ENCODE data around the gene CLPTM1L.
"Not testable (repeated sequence)": the region's sequence is repeated elsewhere in the genome, so short reads cannot be mapped to it uniquely, and the experiment has no call there.

Gene CLPTM1L

DNA sequence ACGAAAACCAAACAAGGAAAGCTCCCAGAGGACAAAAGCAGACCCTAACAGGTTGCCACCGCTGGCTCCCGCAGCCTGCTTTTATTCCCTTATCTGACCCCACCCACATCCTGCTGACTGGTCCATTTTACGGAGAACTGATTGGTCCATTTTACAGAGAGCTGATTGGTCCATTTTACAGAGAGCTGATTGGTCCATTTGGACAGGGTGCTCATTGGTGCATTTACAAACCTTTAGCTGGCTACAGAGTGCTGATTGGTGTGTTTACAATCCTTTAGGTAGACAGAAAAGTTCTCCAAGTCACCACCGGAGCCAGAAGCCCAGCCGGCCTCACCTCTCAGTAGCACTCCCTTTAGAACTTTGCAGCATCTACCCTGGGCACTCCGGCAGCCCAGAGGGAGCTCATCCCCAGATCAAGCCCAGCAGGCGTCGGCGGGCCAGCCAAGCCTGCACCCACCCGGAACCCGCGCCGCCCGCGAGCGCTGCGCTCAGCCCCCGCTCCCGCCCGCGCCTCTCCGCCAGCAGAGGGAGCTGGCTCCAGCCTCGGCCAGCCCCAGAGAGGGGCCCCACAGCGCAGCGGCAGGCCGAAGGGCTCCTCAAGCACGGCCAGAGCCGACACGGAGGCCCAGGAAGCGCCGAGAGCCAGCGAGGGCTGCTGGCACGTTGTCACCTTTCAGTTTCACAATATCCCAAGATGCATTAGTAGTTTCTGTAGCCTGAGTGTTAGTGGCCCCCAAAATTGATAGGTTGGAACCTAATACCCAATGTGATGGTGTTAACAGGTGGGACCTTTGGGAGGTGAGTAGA is 35.3 kb upstream of the CLPTM1L start:
- DNase-seq = no peak

DNA sequence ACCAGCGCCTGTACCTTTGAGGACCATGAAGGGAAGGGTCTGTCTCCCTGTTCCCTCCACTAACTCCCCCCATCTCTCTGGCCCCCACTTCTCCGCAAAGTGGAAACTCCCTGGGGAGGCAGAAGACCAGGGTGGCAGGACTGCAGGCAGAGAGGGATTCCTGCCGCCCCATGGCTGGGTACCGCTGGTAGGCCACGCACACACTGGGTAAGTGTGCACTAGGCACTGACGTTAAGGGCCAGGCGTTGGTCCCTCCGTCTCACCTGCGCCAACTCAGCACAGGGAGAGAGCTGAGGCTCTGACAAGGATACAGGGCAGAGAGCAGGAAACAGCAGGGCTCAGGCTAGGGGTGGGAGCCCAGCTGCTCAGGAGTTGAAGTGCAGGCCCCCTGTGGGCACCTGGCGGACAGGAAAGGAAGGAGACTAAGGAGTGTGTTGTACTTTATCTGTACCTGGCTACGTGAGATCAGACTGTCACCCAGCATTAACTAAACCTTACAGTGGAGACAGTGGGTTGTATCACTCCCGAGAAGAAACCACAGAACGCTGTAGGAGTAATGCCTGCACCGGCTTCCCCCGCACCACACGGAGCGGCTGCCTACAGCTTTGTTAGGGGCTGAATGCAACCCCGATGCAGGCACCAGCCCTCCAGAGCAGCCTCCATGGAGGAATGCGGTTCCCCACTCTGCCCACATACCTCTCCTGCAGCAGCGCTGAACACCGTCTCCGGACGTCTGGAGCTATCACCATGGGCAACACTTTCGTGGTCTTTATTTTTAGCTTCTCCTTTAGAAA is 34.2 kb upstream of the CLPTM1L start:
- no peak for DNase-seq

DNA sequence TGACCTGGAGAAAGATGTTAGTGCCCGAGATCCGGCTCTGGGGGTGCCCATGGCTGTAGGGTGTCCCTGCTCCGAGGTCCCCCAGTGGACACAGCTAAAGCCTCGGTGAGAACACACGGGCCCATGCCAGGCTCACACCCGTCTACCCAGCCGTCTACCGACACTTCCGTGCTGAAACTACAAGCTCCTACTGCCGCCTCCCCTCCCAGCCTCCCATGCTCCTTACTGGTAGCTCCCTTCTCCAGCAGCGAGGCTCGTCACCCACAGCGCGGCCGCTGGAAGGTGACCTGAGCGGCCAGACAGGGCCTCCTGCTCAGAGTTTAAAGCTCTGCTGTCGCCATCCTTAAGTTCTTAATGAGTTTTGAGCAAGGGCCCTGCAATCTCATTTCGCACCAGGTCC is 33.2 kb upstream of the CLPTM1L start:
- no peak for DNase-seq

DNA sequence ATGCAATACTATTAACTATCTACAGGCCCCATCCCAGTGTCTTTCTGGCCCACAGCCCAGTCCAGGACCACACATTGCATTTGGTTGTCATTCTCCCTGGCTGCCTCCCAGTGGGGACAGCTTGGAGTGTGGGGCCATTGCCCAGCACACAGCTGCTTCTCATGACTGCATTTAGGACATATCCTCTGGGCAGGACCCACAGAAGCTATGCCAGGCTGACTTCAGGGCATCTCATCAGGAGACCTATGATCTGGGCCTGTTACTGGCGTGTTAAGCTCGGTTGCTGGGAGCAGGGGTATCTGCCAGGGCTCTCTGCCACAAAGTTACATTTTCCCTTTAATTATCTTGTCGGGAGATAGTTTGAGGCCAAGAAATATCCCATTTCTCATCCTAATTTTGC is 32.1 kb upstream of the CLPTM1L start:
- DNase-seq = no peak

DNA sequence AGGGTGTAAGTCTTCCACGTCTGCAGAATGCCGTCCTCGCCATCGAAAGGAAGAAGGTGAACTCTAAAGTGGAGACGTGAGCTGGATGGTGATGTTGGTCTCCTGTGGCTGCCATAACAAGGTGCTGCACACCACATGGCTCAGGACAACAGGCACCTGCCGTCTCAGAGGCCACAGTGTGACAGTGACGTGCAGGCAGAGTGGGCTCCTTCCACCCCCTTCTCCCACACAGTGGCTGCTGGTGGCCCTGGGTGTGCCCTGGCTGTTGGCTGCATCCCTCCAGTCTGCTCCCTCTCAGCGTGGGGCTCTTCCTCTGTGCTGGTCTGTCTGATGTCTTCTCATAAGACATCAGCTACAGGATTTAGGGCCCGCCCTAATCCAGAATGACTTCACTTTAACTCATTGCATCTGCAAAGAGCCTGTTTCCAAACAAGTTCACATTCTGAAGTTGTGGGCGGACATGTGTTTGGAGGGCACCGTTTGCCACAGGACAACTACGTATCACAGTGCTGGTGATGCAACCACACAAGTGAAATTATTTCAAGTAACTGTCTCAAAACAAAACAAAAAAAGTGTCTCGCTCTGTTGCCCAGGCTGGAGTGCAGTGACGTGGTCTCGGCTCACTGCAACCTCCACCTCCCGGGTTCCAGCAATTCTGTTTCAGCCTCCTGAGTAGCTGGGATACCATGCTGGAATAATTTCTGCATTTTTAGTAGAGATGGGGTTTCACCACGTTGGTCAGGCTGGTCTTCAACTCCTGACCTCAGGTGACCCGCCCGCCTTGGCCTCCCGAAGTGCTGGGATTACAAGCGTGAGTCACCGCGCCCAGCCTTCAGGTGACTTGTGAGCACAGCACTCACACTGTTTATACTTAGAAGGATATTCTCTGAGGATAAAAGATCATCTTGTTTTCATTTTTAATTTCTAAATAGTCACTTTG is 31.2 kb upstream of the CLPTM1L start:
- no peak for DNase-seq

DNA sequence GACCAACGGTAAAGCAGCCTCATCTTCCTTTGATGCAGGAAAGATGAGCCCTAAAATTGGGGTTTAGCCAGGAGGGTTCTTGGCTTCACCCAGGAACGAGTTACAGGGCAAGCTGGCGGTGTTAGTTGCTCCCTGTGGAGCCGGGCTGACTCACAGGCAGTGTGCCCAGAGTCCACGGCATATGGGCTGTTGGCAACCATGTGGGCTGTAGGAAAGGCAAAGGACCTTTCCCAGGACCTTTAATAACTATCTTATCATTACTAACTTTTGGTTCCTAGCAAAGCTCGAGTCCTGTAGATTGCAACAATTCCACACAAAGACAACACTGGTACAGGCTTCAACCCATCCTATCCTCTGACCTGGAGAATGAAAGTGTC is 29.8 kb upstream of the CLPTM1L start:
- no peak for DNase-seq

DNA sequence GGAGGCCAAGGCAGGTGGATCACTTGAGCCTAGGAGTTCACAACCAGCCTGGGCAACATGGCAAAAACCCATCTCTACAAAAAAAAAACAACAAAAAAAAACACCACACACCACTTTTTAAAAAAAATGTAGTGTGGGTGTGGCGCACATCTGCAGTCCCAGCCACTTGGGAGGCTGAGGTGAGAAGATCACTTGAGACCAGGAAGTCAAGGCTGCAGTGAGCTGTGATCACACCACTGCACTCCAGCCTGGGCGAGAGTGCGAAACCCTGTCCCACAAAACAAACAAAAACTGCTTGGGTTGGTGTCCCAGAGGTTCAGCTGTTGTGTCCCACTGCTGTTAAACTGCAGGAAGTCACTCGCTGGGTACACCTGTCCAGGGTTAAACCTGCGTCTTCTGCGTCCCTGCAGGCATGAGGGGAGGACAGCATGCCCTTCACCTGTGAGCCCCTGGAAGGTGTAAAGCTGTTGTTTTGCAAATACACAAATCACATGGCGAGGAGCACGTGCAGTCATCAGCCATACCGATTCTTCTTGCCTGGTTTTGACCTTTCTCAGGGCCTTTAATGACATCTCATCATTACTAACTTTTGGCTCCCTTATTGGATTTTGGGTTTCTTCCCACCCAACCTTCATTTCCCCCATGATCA is 29.3 kb upstream of the CLPTM1L start:
- no peak for DNase-seq

DNA sequence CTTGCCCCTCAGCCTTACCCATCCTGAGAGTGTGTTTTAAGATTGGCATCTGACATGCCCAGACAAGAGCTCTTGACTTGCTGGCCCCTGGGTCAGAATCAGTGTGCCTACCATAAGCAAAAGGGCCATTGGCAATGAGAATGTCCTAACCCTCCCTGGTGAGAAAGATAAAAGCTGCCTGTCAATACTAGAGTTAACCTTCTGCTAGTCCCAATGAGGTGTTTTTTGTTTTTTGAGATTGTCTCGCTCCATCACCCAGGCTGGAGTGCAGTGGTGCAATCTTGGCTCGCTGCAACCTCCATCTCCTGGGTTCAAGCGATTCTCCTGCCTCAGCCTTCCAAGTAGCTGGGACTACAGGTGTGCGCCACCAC is 27.1 kb upstream of the CLPTM1L start:
- DNase-seq = not testable (repeated sequence)

DNA sequence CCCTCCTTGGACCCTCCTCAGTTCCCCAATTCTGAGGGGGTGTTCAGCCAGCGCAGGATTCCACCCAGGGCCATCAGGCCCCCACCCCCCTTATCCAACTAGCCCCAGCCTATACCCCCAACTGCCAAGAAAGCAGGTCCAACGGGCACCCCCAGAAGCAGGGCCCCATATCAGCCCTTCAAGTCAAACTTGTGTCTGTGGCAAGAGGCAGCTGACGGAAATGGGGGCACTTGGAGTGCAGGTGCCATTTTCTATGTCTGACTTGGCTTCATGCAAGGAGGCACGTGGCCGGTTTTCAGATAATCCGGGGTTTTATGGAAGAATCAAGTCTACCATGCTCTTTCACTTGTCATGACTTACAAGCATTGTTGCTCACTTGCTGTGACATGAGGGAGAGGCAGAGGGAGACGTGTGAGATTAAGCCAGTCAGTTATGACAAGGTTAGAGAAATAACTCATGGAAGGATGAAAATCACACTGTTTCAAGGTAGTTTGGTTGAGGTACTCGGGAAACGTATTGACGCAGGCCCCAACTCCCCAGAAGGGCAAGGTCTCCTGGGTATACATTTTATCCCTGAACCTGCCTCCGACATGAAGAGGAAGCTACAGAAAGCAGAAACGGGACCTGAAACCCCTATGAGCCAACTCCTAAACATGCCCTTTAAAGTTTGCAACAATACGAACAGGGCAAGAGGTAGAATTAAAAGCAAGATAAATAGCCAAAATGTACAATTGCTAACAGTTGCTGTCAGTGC is 26.5 kb upstream of the CLPTM1L start:
- DNase-seq = no peak

DNA sequence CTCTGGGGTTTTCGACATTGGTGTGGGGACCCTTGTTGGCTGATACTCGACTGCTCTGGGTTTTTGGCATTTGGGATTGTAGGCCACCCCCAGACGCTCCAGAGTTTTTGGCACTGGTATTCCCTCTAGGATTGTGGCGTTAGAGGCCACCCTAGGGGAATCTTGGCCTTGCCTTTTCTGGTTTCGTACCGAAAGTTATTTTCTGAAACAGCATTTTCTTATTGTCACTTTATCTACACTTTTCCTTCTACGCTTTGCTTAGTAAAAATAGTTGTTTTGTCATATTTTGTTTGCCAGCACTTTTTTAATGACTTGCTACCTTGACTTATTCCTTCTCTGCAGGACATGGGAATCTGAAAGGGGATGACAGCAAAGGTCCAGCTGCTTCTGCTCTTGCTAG is 25.1 kb upstream of the CLPTM1L start:
- DNase-seq = no peak

DNA sequence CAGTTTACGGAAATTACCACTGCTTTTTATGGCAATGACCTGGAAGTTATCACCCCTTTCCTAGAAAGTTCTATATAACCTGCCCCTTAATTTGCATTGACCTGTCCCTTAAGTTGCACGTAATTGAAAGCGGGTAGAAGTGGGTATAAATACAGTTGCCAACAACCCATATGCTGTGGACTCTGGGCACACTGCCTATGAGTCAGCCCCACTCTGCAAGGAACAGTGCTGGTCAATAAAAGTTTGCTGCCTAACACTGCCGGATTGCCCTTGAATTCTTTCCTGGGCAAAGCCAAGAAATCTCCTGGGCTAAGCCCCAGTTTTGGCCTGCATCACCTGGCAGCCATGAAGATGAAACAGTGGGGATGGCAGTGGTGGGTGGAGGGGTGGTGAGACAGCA is 23.9 kb upstream of the CLPTM1L start:
- DNase-seq = no peak

DNA sequence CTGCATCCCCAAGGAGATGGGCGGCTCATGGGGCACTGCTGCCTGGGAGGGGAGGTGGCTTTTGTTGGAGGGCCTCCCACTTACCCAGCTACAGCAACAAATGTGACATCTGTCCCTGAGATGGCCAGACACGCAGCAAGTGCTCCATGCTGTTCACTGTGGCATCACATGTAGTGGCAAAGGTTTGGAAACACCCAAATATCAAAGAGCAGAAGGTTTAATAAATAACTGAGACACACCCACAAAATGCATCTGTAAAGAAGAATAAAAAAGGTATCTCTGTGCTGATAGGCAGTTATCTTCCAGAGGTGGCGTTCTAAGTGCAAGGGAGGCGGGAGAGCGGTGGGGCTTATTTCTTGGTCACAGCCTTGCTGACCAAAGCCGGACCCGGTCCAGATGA is 23.3 kb upstream of the CLPTM1L start:
- no peak for DNase-seq

DNA sequence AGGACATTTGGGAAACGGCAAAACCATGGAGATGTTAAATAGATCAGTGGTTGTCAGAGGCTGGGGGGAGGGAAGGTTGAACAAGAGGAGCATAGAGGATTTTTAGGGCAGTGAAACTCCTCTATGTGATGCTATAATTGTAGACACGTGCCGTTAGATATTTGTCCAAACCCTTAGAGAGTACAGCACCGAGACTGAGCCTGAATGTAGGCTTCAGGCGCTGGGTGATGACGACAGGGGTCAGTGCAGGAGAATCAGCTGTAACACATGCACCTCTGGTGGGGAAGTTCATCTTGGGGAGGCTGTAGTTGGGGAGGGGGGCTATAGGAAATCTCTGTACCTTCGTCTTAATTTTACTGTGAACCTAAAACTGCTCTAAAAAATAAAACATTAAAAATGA is 22.2 kb upstream of the CLPTM1L start:
- no peak for DNase-seq

DNA sequence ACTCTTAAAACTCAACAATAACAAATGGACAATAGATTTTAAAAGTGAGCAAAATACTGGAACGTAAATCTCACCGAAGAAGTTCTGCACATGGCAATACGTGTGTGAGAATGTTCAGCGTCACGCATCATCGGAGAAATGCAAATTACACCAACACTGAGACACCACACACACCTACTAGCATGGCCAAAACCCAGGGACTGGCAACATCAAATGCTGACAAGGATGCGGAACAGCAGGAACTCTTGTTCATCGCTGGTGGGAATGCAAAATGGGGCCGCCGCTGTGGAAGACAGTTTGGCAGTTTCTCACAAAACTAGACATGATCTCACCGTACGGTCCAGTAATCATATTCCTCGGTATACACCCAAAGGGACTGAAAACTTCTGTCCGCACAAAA is 21.6 kb upstream of the CLPTM1L start:
- no peak for DNase-seq

DNA sequence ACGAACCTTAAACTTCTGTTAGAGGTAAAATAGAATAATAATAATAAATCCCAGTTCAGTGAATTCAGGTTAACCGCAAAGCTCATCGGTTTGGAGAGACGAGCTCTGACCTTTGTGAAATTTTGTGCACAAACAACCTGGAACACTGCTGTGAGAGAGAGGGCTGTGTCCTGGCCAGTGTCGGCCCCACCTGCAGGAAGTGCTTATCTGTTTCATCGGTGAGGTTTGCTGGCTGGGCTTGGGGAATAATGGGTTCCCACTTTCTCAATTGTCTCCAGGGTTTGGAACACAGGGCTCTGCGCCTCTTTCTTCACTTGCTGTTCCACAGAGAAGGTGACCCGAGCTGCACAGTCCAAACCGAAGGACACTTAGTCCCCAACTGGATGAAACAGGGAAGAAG is 19.3 kb upstream of the CLPTM1L start:
- DNase-seq = no peak

DNA sequence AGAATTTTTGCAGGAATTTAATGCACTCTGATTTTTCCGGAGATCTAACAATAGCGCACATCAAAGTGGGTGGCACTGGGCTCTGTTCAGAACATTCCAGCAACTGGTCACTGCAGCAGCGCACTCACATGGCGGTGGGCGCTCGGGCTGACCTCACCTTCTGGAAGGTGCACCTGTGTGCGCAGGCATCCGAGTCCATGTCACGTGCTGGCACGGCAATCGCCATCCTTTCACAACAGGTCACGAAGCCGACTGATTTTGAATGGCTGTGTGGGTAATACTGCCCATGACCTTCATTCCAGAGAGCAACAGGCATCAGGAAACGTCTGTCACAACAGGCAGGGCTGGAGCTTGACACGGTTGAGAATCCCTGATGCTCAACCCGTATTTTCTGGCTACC is 18.7 kb upstream of the CLPTM1L start:
- no peak for DNase-seq

DNA sequence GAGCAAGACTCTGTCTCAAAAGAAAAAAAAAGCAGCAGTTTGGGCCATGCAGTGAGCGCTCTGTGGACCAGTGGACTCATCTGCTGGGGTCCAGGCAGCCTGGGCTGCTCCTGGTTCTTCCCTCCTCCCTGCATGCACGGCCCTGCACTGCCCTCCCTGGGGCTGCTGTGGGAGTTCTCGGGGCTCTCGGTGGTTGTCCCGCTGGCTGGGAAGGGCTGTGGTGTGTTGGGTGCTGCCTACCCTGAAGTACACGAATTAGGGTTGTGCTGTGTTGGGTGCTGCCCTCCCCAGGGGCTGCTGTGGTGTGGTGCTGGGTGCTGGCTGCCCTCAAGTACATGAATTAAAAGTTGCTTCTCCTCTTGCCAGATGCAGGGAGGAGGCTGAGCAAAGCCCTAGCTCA is 18.3 kb upstream of the CLPTM1L start:
- DNase-seq = no peak

DNA sequence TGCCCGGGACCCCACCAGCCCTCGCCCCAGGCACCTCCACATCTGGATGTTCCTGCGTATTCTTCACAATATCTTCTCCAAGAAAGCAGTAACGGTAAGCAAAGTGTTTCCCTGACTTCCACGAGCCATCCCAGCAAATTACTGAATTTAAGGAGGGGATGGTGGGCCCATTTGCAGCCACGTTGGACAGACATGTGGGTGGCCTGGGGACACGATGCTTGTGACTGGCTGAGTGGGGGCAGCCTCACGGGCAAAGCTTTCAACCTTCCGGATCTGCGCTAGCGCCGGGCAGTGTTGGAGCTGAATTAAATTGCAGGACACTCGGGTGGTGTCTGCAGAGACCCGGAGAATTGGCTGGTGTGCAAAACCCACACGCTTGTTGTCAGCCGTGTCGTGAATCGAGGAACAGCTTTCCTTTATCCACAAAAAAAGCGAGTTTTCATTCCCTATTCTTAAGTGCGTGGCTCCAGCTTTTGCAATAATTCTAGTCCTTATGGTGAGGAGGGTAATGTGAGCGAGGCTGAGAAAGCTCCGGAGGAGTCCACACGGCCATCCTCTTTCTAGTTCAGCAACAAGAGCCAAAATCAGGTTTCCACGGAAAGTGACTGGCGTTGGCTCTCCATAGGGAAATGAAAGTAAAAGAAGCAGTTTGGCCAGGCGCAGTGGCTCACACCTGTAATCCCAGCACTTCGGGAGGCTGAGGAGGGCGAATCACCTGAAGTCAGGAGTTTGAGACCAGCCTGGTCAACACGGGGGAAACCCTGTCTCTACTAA is 17.5 kb upstream of the CLPTM1L start:
- DNase-seq = no peak

DNA sequence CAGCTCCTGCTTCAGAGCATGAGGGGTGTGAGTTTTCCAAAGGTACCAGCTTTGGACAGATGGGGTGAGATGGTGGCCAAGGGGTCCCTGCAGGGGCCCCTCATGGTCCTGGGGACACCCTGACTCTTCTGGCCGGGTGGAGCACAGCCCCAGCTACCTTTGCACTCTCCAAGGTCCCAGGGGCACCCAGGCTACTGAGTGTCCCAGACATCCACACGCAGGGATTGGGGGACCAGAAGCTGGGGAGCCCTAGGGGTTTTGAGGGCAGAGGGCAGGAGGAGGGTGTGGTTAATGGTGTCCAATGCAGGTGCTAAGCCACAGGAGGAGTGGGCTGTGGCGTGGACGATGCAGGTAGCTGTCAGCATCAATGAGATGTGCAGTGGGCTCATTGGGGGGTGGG is 16.0 kb upstream of the CLPTM1L start:
- DNase-seq = no peak

DNA sequence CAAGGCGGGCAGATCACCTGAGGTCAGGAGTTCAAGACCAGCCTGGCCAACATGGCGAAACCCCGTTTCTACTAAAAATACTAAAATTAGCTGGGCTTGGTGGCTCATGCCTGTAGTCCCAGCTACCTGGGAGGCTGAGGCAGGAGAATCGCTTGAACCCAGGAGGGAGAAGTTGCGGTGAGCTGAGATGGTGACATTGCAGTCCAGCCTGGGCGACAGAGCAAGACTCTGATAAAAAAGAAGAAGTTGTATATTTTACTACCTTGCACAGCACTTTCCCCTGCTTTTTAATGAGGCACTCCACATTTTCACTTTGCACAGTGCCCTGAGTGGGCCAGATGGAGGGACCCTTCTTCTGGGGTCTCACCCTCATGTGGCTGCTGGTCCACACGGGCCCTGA is 15.5 kb upstream of the CLPTM1L start:
- DNase-seq = not testable (repeated sequence)

DNA sequence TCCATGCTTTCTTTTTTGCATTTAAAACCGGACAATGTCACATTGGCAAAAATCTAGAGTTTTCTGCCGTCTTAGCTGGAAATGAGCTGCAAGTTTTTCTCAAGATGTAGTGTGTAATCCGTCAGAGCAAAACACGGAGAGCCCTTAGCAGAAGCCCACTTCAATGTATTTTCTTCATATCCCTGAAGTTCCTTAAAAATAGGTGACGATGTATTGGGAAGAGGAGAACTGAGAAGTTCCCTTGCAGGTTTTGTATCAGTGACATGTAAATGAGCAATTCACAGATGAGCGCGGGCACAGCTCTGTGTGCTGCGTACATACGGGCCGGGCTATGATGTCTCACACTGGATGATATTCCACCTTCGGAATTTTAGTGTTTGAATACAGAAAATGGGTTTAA is 14.8 kb upstream of the CLPTM1L start:
- DNase-seq = no peak

Data from NCI-H1105 (cell line).